ENCODE results near the gene PTPDC1.

GRCh38 chr9:94145640-94146039 is 61.4 kb downstream of the PTPDC1 start:
- TF ChIP-seq CTCF (IDR thresholded peaks at IDR 0.05; ENCODE audit: insufficient read depth, low read depth, low read length) (no peak), EZH2 (IDR thresholded peaks at IDR 0.05; ENCODE audit: insufficient read depth, low read length) (no peak)
